SJSA1 (cell line): Measurements from ENCODE around the gene NOL9. TPM values are rescaled to one million over a fixed set of nuclear protein-coding genes. Genes with fewer than 3 reads are reported as not detected.
"Not testable (repeated sequence)": the region's sequence is repeated elsewhere in the genome, so short reads cannot be mapped to it uniquely, and the experiment has no call there.

Source experiments
- DNase-seq, 2 experiments: peaks; one replicate each; pipeline ENCODE4 v3.0.0-alpha.2; 2015 to 2020; ENCODE audit warnings: low spot score in 2 of 2, low read depth in 1 of 2
- H3K27ac ChIP-seq: fragments of 250-450 bp; sonication (Bioruptor Pico); 2 replicates; pipeline ENCODE4 v1.5.1; 2020; ENCODE audit warnings: mild to moderate bottlenecking, moderate library complexity
- H3K27me3 ChIP-seq: fragments of 250-450 bp; sonication (Bioruptor Pico); replicated peaks from 2 replicates; pipeline ENCODE4 v1.5.1; 2020; ENCODE audit warnings: mild to moderate bottlenecking, moderate library complexity
- H3K36me3 ChIP-seq: fragments of 250-450 bp; sonication (Bioruptor Pico); 2 replicates; pipeline ENCODE4 v1.5.1; 2020; ENCODE audit warnings: mild to moderate bottlenecking
- H3K4me1 ChIP-seq: fragments of 250-450 bp; sonication (Bioruptor Pico); replicated peaks from 2 replicates; pipeline ENCODE4 v1.6.1; 2021; ENCODE audit warnings: mild to moderate bottlenecking
- H3K4me3 ChIP-seq: fragments of 250-450 bp; sonication (Bioruptor Pico); 2 replicates; pipeline ENCODE4 v1.5.1; 2020; ENCODE audit warnings: mild to moderate bottlenecking
- H3K9me3 ChIP-seq: fragments of 250-450 bp; sonication (Bioruptor Pico); replicated peaks from 2 replicates; pipeline ENCODE4 v1.5.1; 2020; ENCODE audit warnings: mild to moderate bottlenecking
- total RNA-seq: library from RNA; depleted of rRNA; stranded (reverse); fragments of >200 nt; shearing (Covaris generic); gene quantifications from 2 replicates; pipeline ENCODE4 v1.2.3, GENCODE V29; 2014

The NOL9 gene
- total RNA-seq, 1 experiment from 2014 or later, result 32.0 TPM

GRCh38 chr1:6570987-6571386, 16.7 kb upstream of the NOL9 start:
- Histone ChIP-seq H3K36me3 (no peaks in the 10 kb centered on the region), H3K27me3 (0 out of 2 replicates have a peak, but pooled peaks cover 7% of the 10 kb centered on the region), H3K9me3 (no peaks in the 10 kb centered on the region), H3K4me3 (no peak overlapping the region), H3K4me1 (no peaks in the 10 kb centered on the region), H3K27ac (no peak overlapping the region)
- DNase-seq, result no peak

- no peaks in the 10 kb centered on the region for H3K36me3 ChIP-seq
- H3K4me3 ChIP-seq, result no peak overlapping the region
- no peak for DNase-seq
- peaks cover 10% of the 10 kb centered on the region; the same call in 1 of the 2 replicates for H3K27me3 ChIP-seq
- no peaks in the 10 kb centered on the region for H3K9me3 ChIP-seq
- no peak overlapping the region for H3K27ac ChIP-seq
- H3K4me1 ChIP-seq, result no peaks in the 10 kb centered on the region
Observed at GRCh38 chr1:6570100-6570499, 15.8 kb upstream of the NOL9 start.

GRCh38 chr1:6569033-6569432, 14.7 kb upstream of the NOL9 start:
- Histone ChIP-seq H3K4me3 (no peak overlapping the region), H3K27me3 (peaks cover 10% of the 10 kb centered on the region; the same call in 1 of the 2 replicates), H3K27ac (no peak overlapping the region), H3K36me3 (no peaks in the 10 kb centered on the region), H3K9me3 (no peaks in the 10 kb centered on the region), H3K4me1 (no peaks in the 10 kb centered on the region)
- no peak for DNase-seq

GRCh38 chr1:6560267-6560666, 6.0 kb upstream of the NOL9 start:
- no peaks in the 10 kb centered on the region; the same call in 1 of the 2 replicates for H3K27me3 ChIP-seq
- H3K4me1 ChIP-seq, result no peaks in the 10 kb centered on the region
- H3K4me3 ChIP-seq, result no peak overlapping the region
- H3K36me3 ChIP-seq, result no peaks in the 10 kb centered on the region
- H3K27ac ChIP-seq, result no peak overlapping the region
- H3K9me3 ChIP-seq, result no peaks in the 10 kb centered on the region
- no peak for DNase-seq

- not testable (repeated sequence) for H3K36me3 ChIP-seq, H3K27ac ChIP-seq, DNase-seq, H3K4me1 ChIP-seq, H3K4me3 ChIP-seq, H3K27me3 ChIP-seq, H3K9me3 ChIP-seq
Observed at GRCh38 chr1:6559161-6559560, 4.8 kb upstream of the NOL9 start.

GRCh38 chr1:6557597-6557996, 3.3 kb upstream of the NOL9 start:
- no peak for DNase-seq
- peaks cover 6% of the 10 kb centered on the region; the same call in 1 of the 2 replicates for H3K4me1 ChIP-seq
- peaks cover 5% of the 10 kb centered on the region; the same call in 1 of the 2 replicates for H3K36me3 ChIP-seq
- H3K4me3 ChIP-seq, result no peak overlapping the region
- no peaks in the 10 kb centered on the region for H3K27me3 ChIP-seq
- H3K9me3 ChIP-seq, result no peaks in the 10 kb centered on the region
- H3K27ac ChIP-seq, result no peak overlapping the region

- H3K36me3 ChIP-seq, result peaks cover 16% of the 10 kb centered on the region
- no peaks in the 10 kb centered on the region for H3K9me3 ChIP-seq
- H3K27me3 ChIP-seq, result no peaks in the 10 kb centered on the region
- peaks cover 6% of the 10 kb centered on the region; the same call in 1 of the 2 replicates for H3K4me1 ChIP-seq
- peak within 1 kb of the TSS; percentile 45 for H3K27ac ChIP-seq
- DNase-seq, result no peak
- peak within 1 kb of the TSS; percentile 91 for H3K4me3 ChIP-seq
Observed at GRCh38 chr1:6554907-6555778, 830 bp upstream of the NOL9 start, which contains the start of gene TAS1R1. TSS of gene TAS1R1 (plus strand) at chr1:6555307. CDS start at chr1:6555374, 67 bp downstream.

- no peak for DNase-seq
- H3K36me3 ChIP-seq, result peaks cover 77% of the 10 kb centered on the region
- H3K4me3 ChIP-seq, result no peak overlapping the region
Observed at GRCh38 chr1:6547301-6547700, 7.0 kb downstream of the NOL9 start.

GRCh38 chr1:6546326-6546725, 8.0 kb downstream of the NOL9 start:
- DNase-seq, result no peak
- peaks cover 79% of the 10 kb centered on the region for H3K36me3 ChIP-seq
- no peaks in the 10 kb centered on the region for H3K4me1 ChIP-seq
- no peaks in the 10 kb centered on the region for H3K27me3 ChIP-seq
- no peak overlapping the region for H3K4me3 ChIP-seq
- H3K9me3 ChIP-seq, result no peaks in the 10 kb centered on the region
- no peak overlapping the region for H3K27ac ChIP-seq

More at GRCh38 chr1:6547301-6547700, 7.0 kb downstream of the NOL9 start:
- no peak overlapping the region for H3K27ac ChIP-seq
- no peaks in the 10 kb centered on the region for H3K9me3 ChIP-seq
- H3K27me3 ChIP-seq, result no peaks in the 10 kb centered on the region
- H3K4me1 ChIP-seq, result no peaks in the 10 kb centered on the region

GRCh38 chr1:6545276-6546112, 8.8 kb downstream of the NOL9 start:
- Histone ChIP-seq H3K36me3 (peaks cover 80% of the 10 kb centered on the region), H3K4me1 (no peaks in the 10 kb centered on the region), H3K9me3 (no peaks in the 10 kb centered on the region), H3K4me3 (no peak overlapping the region), H3K27me3 (no peaks in the 10 kb centered on the region), H3K27ac (no peak overlapping the region)
- no peak for DNase-seq

GRCh38 chr1:6544831-6545230, 9.5 kb downstream of the NOL9 start:
- Histone ChIP-seq H3K27ac (no peak overlapping the region), H3K4me1 (no peaks in the 10 kb centered on the region; the same call in 1 of the 2 replicates), H3K36me3 (peaks cover 78% of the 10 kb centered on the region), H3K9me3 (no peaks in the 10 kb centered on the region), H3K4me3 (no peak overlapping the region), H3K27me3 (no peaks in the 10 kb centered on the region)
- DNase-seq, result no peak

GRCh38 chr1:6538956-6539355, 15.4 kb downstream of the NOL9 start:
- Histone ChIP-seq H3K36me3 (peaks cover 49% of the 10 kb centered on the region), H3K4me1 (peaks cover 12% of the 10 kb centered on the region), H3K27ac (peak overlapping the region; percentile 6), H3K4me3 (no peak overlapping the region), H3K9me3 (no peaks in the 10 kb centered on the region), H3K27me3 (no peaks in the 10 kb centered on the region)
- DNase-seq, result peak in 1 of 2 experiments; percentile 66

GRCh38 chr1:6536291-6536690, 18.0 kb downstream of the NOL9 start:
- Histone ChIP-seq H3K36me3 (peaks cover 56% of the 10 kb centered on the region), H3K27me3 (no peaks in the 10 kb centered on the region), H3K27ac (no peak overlapping the region), H3K4me1 (peaks cover 12% of the 10 kb centered on the region), H3K4me3 (no peak overlapping the region), H3K9me3 (no peaks in the 10 kb centered on the region)
- no peak for DNase-seq

GRCh38 chr1:6535214-6535613, 19.1 kb downstream of the NOL9 start:
- H3K27ac ChIP-seq, result no peak overlapping the region
- no peaks in the 10 kb centered on the region for H3K27me3 ChIP-seq
- H3K36me3 ChIP-seq, result peaks cover 60% of the 10 kb centered on the region
- H3K4me1 ChIP-seq, result peaks cover 12% of the 10 kb centered on the region
- H3K4me3 ChIP-seq, result no peak overlapping the region
- H3K9me3 ChIP-seq, result no peaks in the 10 kb centered on the region
- DNase-seq, result no peak
